Measurements from ENCODE around the gene LKAAEAR1.
"Not testable (repeated sequence)": the region's sequence is repeated elsewhere in the genome, so short reads cannot be mapped to it uniquely, and the experiment has no call there.

Gene LKAAEAR1

GRCh38 chr20:64099086-64099786 lies 15.0 kb upstream of the LKAAEAR1 start:
- DNase-seq (ENCODE audit: low read depth in 2 of 2), result no peak

GRCh38 chr20:64098471-64099013 lies 14.3 kb upstream of the LKAAEAR1 start:
- DNase-seq (ENCODE audit: low read depth in 2 of 2), result no peak

- no peak for DNase-seq (ENCODE audit: low read depth in 2 of 2)
These were observed 12.3 kb upstream of the LKAAEAR1 start for GRCh38 chr20:64096535-64096934.

- DNase-seq (ENCODE audit: low read depth in 2 of 2), result no peak
These were observed 11.7 kb upstream of the LKAAEAR1 start for GRCh38 chr20:64095927-64096326.

- no peak for DNase-seq (ENCODE audit: low read depth in 2 of 2)
These were observed 11.3 kb upstream of the LKAAEAR1 start for GRCh38 chr20:64095455-64095854.

GRCh38 chr20:64093013-64093503 lies 8.9 kb upstream of the LKAAEAR1 start:
- DNase-seq (ENCODE audit: low read depth in 2 of 2), result no peak

GRCh38 chr20:64092258-64093012 lies 8.2 kb upstream of the LKAAEAR1 start:
- no peak for DNase-seq (ENCODE audit: low read depth in 2 of 2)

GRCh38 chr20:64091770-64092169 lies 7.6 kb upstream of the LKAAEAR1 start:
- no peak for DNase-seq (ENCODE audit: low read depth in 2 of 2)

- DNase-seq (ENCODE audit: low read depth in 2 of 2), result no peak
These were observed 7.1 kb upstream of the LKAAEAR1 start for GRCh38 chr20:64091340-64091739.

GRCh38 chr20:64090165-64090564 lies 6.0 kb upstream of the LKAAEAR1 start:
- no peak for DNase-seq (ENCODE audit: low read depth in 2 of 2)

GRCh38 chr20:64088586-64088985 lies 4.4 kb upstream of the LKAAEAR1 start:
- DNase-seq (ENCODE audit: low read depth in 2 of 2), result not testable (repeated sequence)

- DNase-seq (ENCODE audit: low read depth in 2 of 2), result not testable (repeated sequence)
These were observed 3.1 kb upstream of the LKAAEAR1 start for GRCh38 chr20:64087226-64087825.

- DNase-seq (ENCODE audit: low read depth in 2 of 2), result no peak
These were observed 2.6 kb upstream of the LKAAEAR1 start for GRCh38 chr20:64086801-64087200.

- no peak for DNase-seq (ENCODE audit: low read depth in 2 of 2)
These were observed 521 bp upstream of the LKAAEAR1 start for GRCh38 chr20:64084685-64085152.

GRCh38 chr20:64083378-64083803 lies 807 bp downstream of the LKAAEAR1 start:
- peak; percentile 65 to 73 for DNase-seq (ENCODE audit: low read depth in 2 of 2)

GRCh38 chr20:64082820-64083377 lies 1.3 kb downstream of the LKAAEAR1 start:
- DNase-seq (ENCODE audit: low read depth in 2 of 2), result no peak

- DNase-seq (ENCODE audit: low read depth in 2 of 2), result no peak
These were observed 2.0 kb downstream of the LKAAEAR1 start for GRCh38 chr20:64082126-64082731.

GRCh38 chr20:64081624-64081964 lies 2.6 kb downstream of the LKAAEAR1 start:
- no peak for DNase-seq (ENCODE audit: low read depth in 2 of 2)

GRCh38 chr20:64080813-64081623 lies 3.2 kb downstream of the LKAAEAR1 start:
- DNase-seq (ENCODE audit: low read depth in 2 of 2), result no peak

- no peak for DNase-seq (ENCODE audit: low read depth in 2 of 2)
These were observed 4.0 kb downstream of the LKAAEAR1 start, which contains the start of gene OPRL1 for GRCh38 chr20:64080013-64080812. TSS of gene OPRL1 (plus strand) at chr20:64080082. CDS start at chr20:64092721, 12,639 bp downstream.

Data from stimulated activated CD8-positive, alpha-beta memory T cell treated with anti-CD3 and anti-CD28 coated beads, Interleukin-15, amount 100 ng/mL, for 48 hours (primary cell).